ENCODE results near the gene TMEM121B. TPM values are rescaled to one million over a fixed set of nuclear protein-coding genes. Genes with fewer than 3 reads are reported as not detected.

TMEM121B gene
- total RNA-seq, 2 experiments from 2014 or later: not detected

DNA sequence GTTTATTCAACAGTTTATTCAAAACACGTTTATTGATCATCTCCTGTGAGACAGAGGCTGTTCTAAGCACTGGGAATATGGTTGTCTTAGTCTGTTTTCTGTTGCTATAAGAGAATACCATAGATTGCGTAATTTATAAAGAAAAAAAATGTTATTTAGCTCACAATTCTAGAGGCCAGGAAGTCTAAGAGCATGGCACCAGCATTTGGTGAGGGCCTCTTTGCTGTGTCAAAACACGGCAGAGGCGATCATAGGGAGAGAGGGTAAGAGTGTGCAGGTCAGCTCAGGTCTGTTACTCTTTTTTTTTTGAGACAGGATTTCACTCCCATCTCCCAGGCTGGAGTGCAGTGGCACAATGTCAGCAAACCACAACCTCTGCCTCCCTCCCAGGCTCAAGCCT is 41.6 kb downstream of the TMEM121B start:
- H3K9me3 Mint-ChIP-seq: no peaks in the 10 kb centered on the region
- ChIA-PET CTCF (interaction anchor here (1.3 kb wide), 1 partner anchor 92 kb away, joined by 4 read pairs; no protein-coding TSS in a partner anchor), POLR2A (no interaction called here)
- H3K4me3 Mint-ChIP-seq: no peak overlapping the region
- peaks cover 29% of the 10 kb centered on the region for H3K4me1 Mint-ChIP-seq
- peaks cover 33% of the 10 kb centered on the region for H3K27me3 Mint-ChIP-seq
- no peaks in the 10 kb centered on the region for H3K36me3 Mint-ChIP-seq (ENCODE audit: low read depth)
- no peak for DNase-seq
- no peak overlapping the region for H3K27ac Mint-ChIP-seq

- POLR2A ChIA-PET: no interaction called here
Measured at GRCh38 chr22:17077255-17077654, 43.9 kb downstream of the TMEM121B start.

GRCh38 chr22:17074648-17075002 is 46.5 kb downstream of the TMEM121B start:
- H3K36me3 Mint-ChIP-seq (ENCODE audit: low read depth): no peaks in the 10 kb centered on the region
- H3K27me3 Mint-ChIP-seq: peaks cover 54% of the 10 kb centered on the region
- no peak overlapping the region for H3K4me3 Mint-ChIP-seq
- H3K4me1 Mint-ChIP-seq: peaks cover 18% of the 10 kb centered on the region
- H3K9me3 Mint-ChIP-seq: no peaks in the 10 kb centered on the region
- DNase-seq: no peak
- POLR2A ChIA-PET: interaction anchor here (1.6 to 3.0 kb wide), 2 partner anchors 13 to 97 kb away, joined by 4 to 16 read pairs; no protein-coding TSS in a partner anchor
- H3K27ac Mint-ChIP-seq: no peak overlapping the region
- CTCF ChIA-PET: interaction anchor here (0.6 to 5.8 kb wide), 13 partner anchors 13 to 699 kb away, joined by 3 to 69 read pairs (median 6); no protein-coding TSS in a partner anchor

More at GRCh38 chr22:17077255-17077654, 43.9 kb downstream of the TMEM121B start:
- no peak overlapping the region for H3K27ac Mint-ChIP-seq
- H3K27me3 Mint-ChIP-seq: peaks cover 51% of the 10 kb centered on the region
- CTCF ChIA-PET: interaction anchor here (1.3 to 5.8 kb wide), 3 partner anchors 80 to 426 kb away, joined by 3 to 69 read pairs (median 47); no protein-coding TSS in a partner anchor
- H3K4me3 Mint-ChIP-seq: no peak overlapping the region
- H3K36me3 Mint-ChIP-seq (ENCODE audit: low read depth): no peaks in the 10 kb centered on the region
- no peak for DNase-seq
- peaks cover 18% of the 10 kb centered on the region for H3K4me1 Mint-ChIP-seq
- H3K9me3 Mint-ChIP-seq: no peaks in the 10 kb centered on the region

- Mint-ChIP-seq H3K27ac (no peak overlapping the region), H3K9me3 (no peaks in the 10 kb centered on the region), H3K4me1 (peaks cover 18% of the 10 kb centered on the region), H3K36me3 (ENCODE audit: low read depth) (no peaks in the 10 kb centered on the region), H3K4me3 (no peak overlapping the region), H3K27me3 (peaks cover 56% of the 10 kb centered on the region)
- POLR2A ChIA-PET: no interaction called here
- CTCF ChIA-PET: interaction anchor here (0.6 to 1.7 kb wide), 2 partner anchors 21 to 99 kb away, joined by 3 read pairs; no protein-coding TSS in a partner anchor
- DNase-seq: no peak
Measured at GRCh38 chr22:17072877-17073276, 48.3 kb downstream of the TMEM121B start.

Other genes starting within 250 kb of the TMEM121B start
- not detected for gene GAB4, start 113.1 kb downstream of the TMEM121B start, total RNA-seq
- 10 to 100 TPM; 37.8 to 38.7 TPM for gene IL17RA, start 36.4 kb downstream of the TMEM121B start, total RNA-seq
- 10 to 100 TPM; 27.1 TPM for gene HDHD5, start 37.9 kb upstream of the TMEM121B start, total RNA-seq
- gene ADA2, start 98.1 kb upstream of the TMEM121B start, total RNA-seq: 10 to 100 TPM; 47.1 to 50.0 TPM
- under 1 TPM in 1 of 2 experiments, not detected in 1; 0.05 TPM for gene CECR2, start 248.1 kb upstream of the TMEM121B start, total RNA-seq

Data from activated CD4-positive, alpha-beta memory T cell treated with anti-CD3 and anti-CD28 coated beads, Interleukin-2, amount 10 ng/mL, durations not matched to agents 7 days and 5 days (primary cell).